ENCODE results near the gene OR5K3. TPM values are rescaled to one million over a fixed set of nuclear protein-coding genes. Genes with fewer than 3 reads are reported as not detected.

Gene OR5K3
- total RNA-seq, 1 donor from 2014 or later: not detected

- peaks cover 41% of the 10 kb centered on the region for H3K9me3 ChIP-seq (replicated peaks)
- no peak for TF ChIP-seq CTCF (IDR thresholded peaks at IDR 0.05; ENCODE audit: borderline replicate concordance)
- H3K36me3 ChIP-seq: no peaks in the 10 kb centered on the region
- no peak for DNase-seq
- no peaks in the 10 kb centered on the region for H3K27me3 ChIP-seq (ENCODE audit: low read depth)
- H3K4me3 ChIP-seq: no peak overlapping the region
- intact Hi-C loops (cut with micrococcal nuclease): no loop called here
- no peak overlapping the region for H3K27ac ChIP-seq (replicated peaks)
- no peaks in the 10 kb centered on the region for H3K4me1 ChIP-seq
Observed at GRCh38 chr3:98359250-98359649, 31.2 kb upstream of the OR5K3 start.

GRCh38 chr3:98359993-98360675 is 30.3 kb upstream of the OR5K3 start:
- no peaks in the 10 kb centered on the region for H3K4me1 ChIP-seq
- H3K4me3 ChIP-seq: no peak overlapping the region
- no peaks in the 10 kb centered on the region for H3K27me3 ChIP-seq (ENCODE audit: low read depth)
- intact Hi-C loops (cut with micrococcal nuclease): no loop called here
- no peak for TF ChIP-seq CTCF (IDR thresholded peaks at IDR 0.05; ENCODE audit: borderline replicate concordance)
- H3K27ac ChIP-seq (replicated peaks): no peak overlapping the region
- H3K9me3 ChIP-seq (replicated peaks): peaks cover 49% of the 10 kb centered on the region
- DNase-seq: no peak
- H3K36me3 ChIP-seq: no peaks in the 10 kb centered on the region

- TF ChIP-seq CTCF (IDR thresholded peaks at IDR 0.05; ENCODE audit: borderline replicate concordance): no peak
- no peak overlapping the region for H3K4me3 ChIP-seq
- no peaks in the 10 kb centered on the region for H3K27me3 ChIP-seq (ENCODE audit: low read depth)
- H3K4me1 ChIP-seq: no peaks in the 10 kb centered on the region
- intact Hi-C loops (cut with micrococcal nuclease): no loop called here
- H3K36me3 ChIP-seq: no peaks in the 10 kb centered on the region
- H3K9me3 ChIP-seq (replicated peaks): peaks cover 55% of the 10 kb centered on the region
- no peak for DNase-seq
- H3K27ac ChIP-seq (replicated peaks): no peak overlapping the region
Observed at GRCh38 chr3:98360681-98361080, 29.8 kb upstream of the OR5K3 start.

GRCh38 chr3:98361289-98361688 is 29.2 kb upstream of the OR5K3 start:
- DNase-seq: no peak

GRCh38 chr3:98367464-98368246 is 22.8 kb upstream of the OR5K3 start:
- H3K27ac ChIP-seq (replicated peaks): no peak overlapping the region
- no peak for TF ChIP-seq CTCF (IDR thresholded peaks at IDR 0.05; ENCODE audit: borderline replicate concordance)
- peaks cover 23% of the 10 kb centered on the region for H3K9me3 ChIP-seq (replicated peaks)
- no peaks in the 10 kb centered on the region for H3K27me3 ChIP-seq (ENCODE audit: low read depth)
- no peaks in the 10 kb centered on the region for H3K36me3 ChIP-seq
- H3K4me1 ChIP-seq: no peaks in the 10 kb centered on the region
- no peak for DNase-seq
- intact Hi-C loops (cut with micrococcal nuclease): no loop called here
- H3K4me3 ChIP-seq: no peak overlapping the region

More at GRCh38 chr3:98361289-98361688, 29.2 kb upstream of the OR5K3 start:
- intact Hi-C loops (cut with micrococcal nuclease): no loop called here
- TF ChIP-seq CTCF (IDR thresholded peaks at IDR 0.05; ENCODE audit: borderline replicate concordance): no peak
- Histone ChIP-seq H3K27ac (replicated peaks) (no peak overlapping the region), H3K4me1 (no peaks in the 10 kb centered on the region), H3K36me3 (no peaks in the 10 kb centered on the region), H3K4me3 (no peak overlapping the region), H3K27me3 (ENCODE audit: low read depth) (no peaks in the 10 kb centered on the region), H3K9me3 (replicated peaks) (peaks cover 60% of the 10 kb centered on the region)

Data from left ventricle myocardium inferior (tissue), 1 donor.